ENCODE results near the gene CCNL2. TPM values are rescaled to one million over a fixed set of nuclear protein-coding genes. Genes with fewer than 3 reads are reported as not detected.
A peak's percentile ranks its signal among the peaks of the same experiment; 100 is the strongest.

CCNL2 gene
- total and polyA plus RNA-seq, 2 of the 13 experiments (the other 11 are each of a cell fraction or from before 2014, with no cell fraction given), result 105 to 340 TPM

- TF ChIP-seq ZNF597 (CRISPR knock-in tag; IDR thresholded peaks at IDR 0.05), result no peak
- peak; percentile 77; the same call in 1 of the 2 replicates for TF ChIP-seq ZNF772 (CRISPR knock-in tag; IDR thresholded peaks at IDR 0.05)
- 0 out of 2 replicates have a peak, but pooled peaks have one; percentile 9 for TF ChIP-seq ZNF776 (CRISPR knock-in tag; IDR thresholded peaks at IDR 0.05)
- TF ChIP-seq ZNF670 (CRISPR knock-in tag; IDR thresholded peaks at IDR 0.05; ENCODE audit: borderline replicate concordance), result peak; percentile 88; the same call in 1 of the 2 replicates
- peak; percentile 45; the same call in 1 of the 2 replicates for TF ChIP-seq ZNF784 (CRISPR knock-in tag; IDR thresholded peaks at IDR 0.05; ENCODE audit: borderline replicate concordance)
- peak; percentile 99 for TF ChIP-seq ZBTB3 (CRISPR knock-in tag; IDR thresholded peaks at IDR 0.05; ENCODE audit: borderline replicate concordance, low read depth)
- TF ChIP-seq SAFB2 (CRISPR knock-in tag; IDR thresholded peaks at IDR 0.05; ENCODE audit: borderline replicate concordance, low read depth), result peak; percentile 75; the same call in 1 of the 2 replicates
- TF ChIP-seq SKIL (CRISPR knock-in tag; IDR thresholded peaks at IDR 0.05; ENCODE audit: borderline replicate concordance), result peak; percentile 100
- no peak for TF ChIP-seq ZNF33A (CRISPR knock-in tag; IDR thresholded peaks at IDR 0.05; ENCODE audit: borderline replicate concordance)
- TF ChIP-seq ZBTB37 (CRISPR knock-in tag; IDR thresholded peaks at IDR 0.05), result 0 out of 2 replicates have a peak, but pooled peaks have one; percentile 27
- TF ChIP-seq MEIS1 (CRISPR knock-in tag; IDR thresholded peaks at IDR 0.05; ENCODE audit: borderline replicate concordance), result peak; percentile 100
- TF ChIP-seq FOXA1 (IDR thresholded peaks at IDR 0.05), result peak; percentile 73
- TF ChIP-seq FOXA1 (CRISPR knock-in tag; IDR thresholded peaks at IDR 0.05), result peak; percentile 99
- peak; percentile 72 for TF ChIP-seq AGO1 (IDR thresholded peaks at IDR 0.05; ENCODE audit: low read depth, low read length, poor library complexity, severe bottlenecking)
- TF ChIP-seq ZNF589 (CRISPR knock-in tag; conservative IDR thresholded peaks at IDR 0.05), result 0 out of 2 replicates have a peak, but pooled peaks have one; percentile 29
- TF ChIP-seq ZNF574 (CRISPR knock-in tag; IDR thresholded peaks at IDR 0.05), result peak; percentile 92
- peak; percentile 51; the same call in 1 of the 2 replicates for TF ChIP-seq KLF12 (CRISPR knock-in tag; IDR thresholded peaks at IDR 0.05; ENCODE audit: borderline replicate concordance)
Observed at GRCh38 chr1:1400576-1401456, 1.7 kb upstream of the CCNL2 start (continued).
